MCF 10A (cell line): ENCODE results near the gene SNX1. TPM values are rescaled to one million over a fixed set of nuclear protein-coding genes. Genes with fewer than 3 reads are reported as not detected.
"Not testable (repeated sequence)": the region's sequence is repeated elsewhere in the genome, so short reads cannot be mapped to it uniquely, and the experiment has no call there.

Experiments used
- BruUV-seq: library from RNA; stranded (reverse); fragments of 400-500 nt; replicated peaks from 2 replicates; lab custom pipeline; 2021; lab: Mats Ljungman, UMichigan
- CTCF ChIA-PET: fragments of 300-600 bp; sonication (Branson Sonifier 250); formaldehyde crosslinking; extraction: SDS; loops from one replicate; lab custom pipeline; 2021; ENCODE audit warnings: antibody characterized with exemption, inconsistent platforms; lab: Yijun Ruan, JAX
- POLR2A ChIA-PET: fragments of 300-600, 350-650 bp; sonication (Branson Sonifier 250); formaldehyde crosslinking; extraction: SDS; loops from one replicate; lab custom pipeline; 2020; ENCODE audit warnings: antibody characterized with exemption, inconsistent platforms; lab: Yijun Ruan, JAX
- DNase-seq: peaks from one replicate; pipeline ENCODE4 v3.0.0-alpha.2; 2018; ENCODE audit not compliant: unreplicated experiment
- H3K27ac Mint-ChIP-seq: one replicate; pipeline ENCODE4 v1.8.0; 2022; ENCODE audit warnings: mild to moderate bottlenecking, low read depth, mixed read lengths; ENCODE audit not compliant: unreplicated experiment
- H3K27me3 Mint-ChIP-seq: one replicate; pipeline ENCODE4 v1.8.0; 2022; ENCODE audit warnings: mixed read lengths; ENCODE audit not compliant: insufficient read depth, unreplicated experiment
- H3K36me3 Mint-ChIP-seq: one replicate; pipeline ENCODE4 v1.8.0; 2022; ENCODE audit warnings: mild to moderate bottlenecking, moderate library complexity, mixed read lengths; ENCODE audit not compliant: insufficient read depth, unreplicated experiment
- H3K4me1 Mint-ChIP-seq: one replicate; pipeline ENCODE4 v1.8.0; 2022; ENCODE audit warnings: mixed read lengths; ENCODE audit not compliant: insufficient read depth, unreplicated experiment
- H3K4me3 Mint-ChIP-seq: one replicate; pipeline ENCODE4 v1.8.0; 2022; ENCODE audit warnings: mild to moderate bottlenecking, moderate library complexity, mixed read lengths; ENCODE audit not compliant: unreplicated experiment
- H3K9me3 Mint-ChIP-seq: one replicate; pipeline ENCODE4 v1.8.0; 2022; ENCODE audit warnings: mixed read lengths; ENCODE audit not compliant: unreplicated experiment
- intact Hi-C: fragments of 100-400 bp; cut with micrococcal nuclease; formaldehyde crosslinking; loops from 2 replicates; pipeline ENCODE4 v1.14.1; 2022
- total RNA-seq: library from RNA; stranded (reverse); gene quantifications from 2 replicates; pipeline ENCODE4 v1.2.3, GENCODE V29; 2022
- TF ChIP-seq, protein P1 (sequence below): fragments of 200-600 bp; IDR thresholded peaks from one replicate; pipeline ENCODE4 v1.8.0; 2022; ENCODE audit warnings: antibody characterized with exemption, mild to moderate bottlenecking; ENCODE audit not compliant: unreplicated experiment

Gene SNX1
- total RNA-seq, 1 experiment from 2014 or later = 70.2 TPM

DNA sequence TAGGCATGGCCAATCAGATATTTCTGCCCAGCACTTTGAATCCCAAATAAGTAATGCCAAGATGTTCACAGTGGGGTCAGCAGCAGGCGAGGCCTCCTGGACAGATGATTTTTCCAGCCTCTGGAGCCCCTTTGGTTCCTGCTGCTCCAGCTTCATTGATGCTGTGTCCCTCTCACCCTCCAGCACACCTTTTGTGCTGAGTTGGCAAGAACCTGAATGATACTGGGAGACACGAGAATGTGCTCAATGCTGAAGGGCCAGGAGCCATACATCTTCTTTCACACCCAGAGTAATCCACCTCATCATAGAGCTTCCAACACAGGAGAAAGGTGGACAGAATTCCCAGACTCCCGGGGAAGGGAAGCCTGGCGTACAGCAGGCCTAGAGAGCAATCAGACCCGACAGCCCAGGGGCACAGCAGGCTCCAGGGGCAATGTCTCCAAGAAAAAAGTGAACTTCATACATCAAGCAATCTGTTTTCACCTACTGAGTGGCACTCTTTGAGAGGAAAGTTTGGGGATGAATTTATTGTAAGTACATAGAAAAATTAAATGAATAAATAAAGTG lies 42.8 kb upstream of the SNX1 start:
- Mint-ChIP-seq H3K36me3 (no peaks in the 10 kb centered on the region), H3K27me3 (peaks cover 12% of the 10 kb centered on the region), H3K9me3 (no peaks in the 10 kb centered on the region), H3K4me3 (no peak overlapping the region), H3K27ac (no peak overlapping the region), H3K4me1 (no peaks in the 10 kb centered on the region)
- TF ChIP-seq, protein P1, sequence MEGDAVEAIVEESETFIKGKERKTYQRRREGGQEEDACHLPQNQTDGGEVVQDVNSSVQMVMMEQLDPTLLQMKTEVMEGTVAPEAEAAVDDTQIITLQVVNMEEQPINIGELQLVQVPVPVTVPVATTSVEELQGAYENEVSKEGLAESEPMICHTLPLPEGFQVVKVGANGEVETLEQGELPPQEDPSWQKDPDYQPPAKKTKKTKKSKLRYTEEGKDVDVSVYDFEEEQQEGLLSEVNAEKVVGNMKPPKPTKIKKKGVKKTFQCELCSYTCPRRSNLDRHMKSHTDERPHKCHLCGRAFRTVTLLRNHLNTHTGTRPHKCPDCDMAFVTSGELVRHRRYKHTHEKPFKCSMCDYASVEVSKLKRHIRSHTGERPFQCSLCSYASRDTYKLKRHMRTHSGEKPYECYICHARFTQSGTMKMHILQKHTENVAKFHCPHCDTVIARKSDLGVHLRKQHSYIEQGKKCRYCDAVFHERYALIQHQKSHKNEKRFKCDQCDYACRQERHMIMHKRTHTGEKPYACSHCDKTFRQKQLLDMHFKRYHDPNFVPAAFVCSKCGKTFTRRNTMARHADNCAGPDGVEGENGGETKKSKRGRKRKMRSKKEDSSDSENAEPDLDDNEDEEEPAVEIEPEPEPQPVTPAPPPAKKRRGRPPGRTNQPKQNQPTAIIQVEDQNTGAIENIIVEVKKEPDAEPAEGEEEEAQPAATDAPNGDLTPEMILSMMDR = no peak
- BruUV-seq = no TSS peak
- no peak for DNase-seq
- ChIA-PET CTCF (interaction anchor here (1.0 to 1.6 kb wide), 4 partner anchors 15 to 301 kb away, joined by 3 to 6 read pairs (median 3); no protein-coding TSS in a partner anchor), POLR2A (no interaction called here)
- intact Hi-C loops = no loop called here

DNA sequence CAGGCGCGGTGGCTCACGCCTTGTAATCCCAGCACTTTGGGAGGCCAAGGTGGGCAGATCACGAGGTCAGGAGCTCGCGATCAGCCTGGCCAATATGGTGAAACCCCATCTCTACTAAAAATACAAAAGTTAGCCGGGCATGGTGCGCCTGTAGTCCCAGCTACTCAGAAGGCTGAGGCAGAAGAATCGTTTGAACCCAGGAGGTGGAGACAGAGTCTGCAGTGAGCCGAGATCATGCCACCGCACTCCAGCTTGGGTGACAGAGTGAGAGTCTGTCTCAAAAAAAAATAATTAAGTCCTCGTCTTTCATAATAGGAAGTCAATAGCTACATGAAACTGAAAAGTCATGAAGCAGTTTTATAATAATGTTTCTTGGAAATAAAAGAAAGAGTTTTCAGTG lies 42.1 kb upstream of the SNX1 start:
- BruUV-seq, intact Hi-C loops, H3K9me3 Mint-ChIP-seq, DNase-seq, H3K4me3 Mint-ChIP-seq, H3K27me3 Mint-ChIP-seq, H3K36me3 Mint-ChIP-seq, H3K4me1 Mint-ChIP-seq, H3K27ac Mint-ChIP-seq: not testable (repeated sequence)
- ChIA-PET CTCF (interaction anchor here (1.0 to 1.6 kb wide), 3 partner anchors 108 to 302 kb away, joined by 3 to 6 read pairs (median 3); no protein-coding TSS in a partner anchor), POLR2A (interaction anchor here (0.6 kb wide), 1 partner anchor 108 kb away, joined by 3 read pairs; no protein-coding TSS in a partner anchor)

DNA sequence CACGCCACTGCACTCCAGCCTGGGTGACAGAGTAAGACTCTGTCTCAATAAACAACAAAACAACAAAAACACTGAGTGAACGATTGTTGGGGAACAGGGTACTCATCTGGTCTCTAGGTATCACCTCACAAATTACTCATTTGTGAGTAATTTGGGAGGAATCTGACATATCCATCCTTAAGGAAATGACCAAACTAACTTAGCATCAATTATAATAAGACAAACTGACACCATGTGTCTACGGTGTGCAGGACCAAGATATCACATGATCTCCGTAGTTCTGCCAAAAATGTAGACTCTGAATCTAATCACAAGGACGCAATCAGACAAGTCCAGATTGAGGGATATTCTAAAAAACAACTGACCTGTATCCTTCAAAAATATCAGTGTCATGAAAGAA lies 37.5 kb upstream of the SNX1 start:
- H3K4me3 Mint-ChIP-seq = no peak overlapping the region
- TF ChIP-seq, protein P1 = no peak
- H3K36me3 Mint-ChIP-seq = no peaks in the 10 kb centered on the region
- ChIA-PET CTCF (interaction anchor here (3.0 kb wide), 1 partner anchor 9 kb away, joined by 17 read pairs; no protein-coding TSS in a partner anchor), POLR2A (no interaction called here)
- intact Hi-C loops = no loop called here
- no peak for DNase-seq
- BruUV-seq = no TSS peak
- H3K9me3 Mint-ChIP-seq = no peaks in the 10 kb centered on the region
- no peak overlapping the region for H3K27ac Mint-ChIP-seq
- H3K27me3 Mint-ChIP-seq = no peaks in the 10 kb centered on the region
- H3K4me1 Mint-ChIP-seq = peaks cover 5% of the 10 kb centered on the region

DNA sequence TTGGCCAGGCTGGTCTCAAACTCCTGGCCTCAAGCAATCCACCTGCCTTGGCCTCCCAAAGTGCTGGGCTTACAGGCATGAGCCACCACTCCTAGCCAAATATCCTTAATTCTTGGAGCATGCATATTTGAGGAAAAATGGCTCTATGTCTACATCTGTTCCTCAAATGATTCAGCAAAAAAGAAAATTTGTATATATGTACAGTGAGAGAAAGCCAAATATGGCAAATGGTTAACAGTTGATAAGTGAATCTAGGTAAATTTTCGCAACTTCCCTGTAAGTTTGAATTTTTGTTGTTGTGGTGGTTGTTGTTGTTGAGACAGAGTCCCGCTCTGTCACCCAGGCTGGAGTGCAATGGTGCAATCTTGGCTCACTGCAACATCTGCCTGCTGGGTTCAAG lies 36.7 kb upstream of the SNX1 start:
- H3K4me1 Mint-ChIP-seq, POLR2A ChIA-PET, H3K4me3 Mint-ChIP-seq, H3K9me3 Mint-ChIP-seq, BruUV-seq, H3K27me3 Mint-ChIP-seq, intact Hi-C loops, DNase-seq, H3K36me3 Mint-ChIP-seq, H3K27ac Mint-ChIP-seq: not testable (repeated sequence)
- CTCF ChIA-PET = interaction anchor here (0.7 kb wide), 1 partner anchor 307 kb away, joined by 3 read pairs; no protein-coding TSS in a partner anchor

DNA sequence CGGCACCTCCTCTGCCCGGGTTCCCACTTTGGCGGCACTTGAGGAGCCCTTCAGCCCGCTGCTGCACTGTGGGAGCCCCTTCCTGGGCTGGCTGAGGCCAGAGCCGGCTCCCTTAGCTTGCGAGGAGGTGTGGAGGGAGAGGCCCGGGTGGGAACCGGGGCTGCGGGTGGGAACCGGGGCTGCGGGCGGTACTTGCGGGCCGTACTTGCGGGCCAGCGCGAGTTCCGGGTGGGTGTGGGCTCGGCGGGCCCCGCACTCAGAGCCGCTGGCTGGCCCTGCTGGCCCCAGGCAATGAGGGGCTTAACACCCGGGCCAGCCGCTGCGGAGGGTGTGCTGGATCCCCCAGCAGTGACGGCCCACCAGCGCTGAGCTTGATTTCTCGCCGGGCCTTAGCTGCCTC lies 35.1 kb upstream of the SNX1 start:
- no peak for DNase-seq
- ChIA-PET CTCF (interaction anchor here (0.6 to 2.2 kb wide), 3 partner anchors 15 to 309 kb away, joined by 3 to 7 read pairs (median 3); partner anchors contain the start of gene DAPK2), POLR2A (no interaction called here)
- no peaks in the 10 kb centered on the region for H3K27me3 Mint-ChIP-seq
- no peak overlapping the region for H3K4me3 Mint-ChIP-seq
- H3K36me3 Mint-ChIP-seq = no peaks in the 10 kb centered on the region
- peaks cover 5% of the 10 kb centered on the region for H3K4me1 Mint-ChIP-seq
- intact Hi-C loops = no loop called here
- no TSS peak for BruUV-seq
- no peaks in the 10 kb centered on the region for H3K9me3 Mint-ChIP-seq
- no peak overlapping the region for H3K27ac Mint-ChIP-seq
- TF ChIP-seq, protein P1 = no peak
